Thoracic aorta endothelial cell (primary cell): ENCODE results near the gene IGF2BP2. TPM values are rescaled to one million over a fixed set of nuclear protein-coding genes. Genes with fewer than 3 reads are reported as not detected.

Experiments used
- small RNA-seq: library from RNA; depleted of rRNA; stranded (forward); fragments of <200 nt; gene quantifications from one replicate; pipeline ENCODE3, GENCODE V24; 2012
- total RNA-seq: library from RNA; depleted of rRNA; stranded (reverse); fragments of >200 nt; gene quantifications from 2 replicates; pipeline ENCODE4 v1.2.3, GENCODE V29; 2012

IGF2BP2 gene
- total RNA-seq: 134 and 150 TPM in 2 replicates

DNA sequence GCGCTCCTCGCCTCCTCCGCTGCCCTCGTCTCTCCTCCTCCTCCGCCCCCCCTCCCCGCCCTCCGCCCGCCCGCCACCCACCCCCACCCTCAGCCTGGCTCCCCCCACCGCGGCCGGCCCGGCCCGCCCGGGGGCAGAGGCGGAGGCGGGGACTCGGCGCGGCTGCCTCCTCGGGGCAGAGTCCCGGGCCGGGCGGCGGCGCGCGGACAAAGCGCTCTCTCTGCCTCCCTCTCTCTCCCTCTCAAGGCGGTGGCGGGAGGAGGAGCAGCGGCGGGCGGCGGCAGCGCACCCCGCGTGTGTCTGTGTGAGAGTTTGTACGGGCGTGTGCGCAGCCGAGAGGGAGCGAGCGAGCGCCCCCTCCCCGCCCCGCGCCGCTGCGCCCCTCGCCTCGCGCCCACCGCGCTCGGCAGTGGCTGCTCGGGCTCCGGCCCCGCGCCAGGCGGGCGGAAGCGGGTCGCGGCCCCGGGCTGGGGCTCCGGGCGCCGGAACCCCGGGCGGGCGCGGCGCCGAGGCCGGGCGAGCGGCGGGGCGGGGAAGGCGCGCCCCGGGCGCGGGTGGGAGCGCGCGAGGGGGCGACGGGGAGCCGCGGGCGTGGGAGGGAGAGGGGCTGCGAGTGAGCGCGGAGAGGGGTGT is at the start of gene IGF2BP2:
Gene IGF2BP2, minus strand, starts transcription at position 37 of the 633 bp plus-strand sequence. CDS start 82 bp downstream, outside the sequence.

Small RNAs within 50 kb of the gene (small RNA-seq; reads per million reads assigned to genes)
- not detected for gene AC133473.1
- not detected for gene MIR548AQ

Other genes starting within 250 kb of the IGF2BP2 start
- 44.8 and 50.4 TPM in 2 replicates for gene SENP2, start 238.7 kb downstream of the IGF2BP2 start, total RNA-seq
- gene TRA2B, start 113.0 kb upstream of the IGF2BP2 start, total RNA-seq: 307 and 333 TPM in 2 replicates